Caco-2 (cell line): Measurements from ENCODE around the gene NADK. TPM values are rescaled to one million over a fixed set of nuclear protein-coding genes. Genes with fewer than 3 reads are reported as not detected.
"Not testable (repeated sequence)": the region's sequence is repeated elsewhere in the genome, so short reads cannot be mapped to it uniquely, and the experiment has no call there.

Experiments used
- BruUV-seq: library from RNA; stranded (reverse); fragments of 400-500 nt; replicated peaks from 2 replicates; lab custom pipeline; 2021; lab: Mats Ljungman, UMichigan
- CTCF ChIA-PET: fragments of 300-600 bp; sonication (Branson Sonifier 250); formaldehyde crosslinking; loops from one replicate; lab custom pipeline; 2022; ENCODE audit warnings: antibody characterized with exemption; lab: Charles Lee
- POLR2A ChIA-PET: fragments of 300-600 bp; sonication (Branson Sonifier 250); formaldehyde crosslinking; loops from one replicate; lab custom pipeline; 2022; ENCODE audit warnings: antibody characterized with exemption; lab: Charles Lee
- DNase-seq, 2 experiments: peaks; one replicate each; pipeline versions ENCODE4 v3.0.0 to v3.0.0-alpha.2; 2020 to 2022
- H3K27me3 ChIP-seq: replicated peaks from 2 replicates; pipeline ENCODE4 v1.6.0; 2011; ENCODE audit warnings: low read length; ENCODE audit not compliant: control insufficient read depth, insufficient read depth
- H3K36me3 ChIP-seq: 2 replicates; pipeline ENCODE4 v1.5.1; 2011; ENCODE audit warnings: low read length; ENCODE audit not compliant: control insufficient read depth, insufficient read depth
- H3K4me1 ChIP-seq: fragments of 250-450 bp; sonication (Bioruptor Pico); 2 replicates; pipeline ENCODE4 v1.5.1; 2020; ENCODE audit warnings: mild to moderate bottlenecking
- H3K4me3 ChIP-seq: 2 replicates; pipeline ENCODE4 v1.5.1; 2011; ENCODE audit warnings: low read depth, mild to moderate bottlenecking, control low read depth, low read length
- H3K9me3 ChIP-seq: fragments of 250-450 bp; sonication (Bioruptor Pico); 2 replicates; pipeline ENCODE4 v1.5.1; 2020; ENCODE audit warnings: mild to moderate bottlenecking, moderate library complexity
- H3K27ac Mint-ChIP-seq: one replicate; pipeline ENCODE4 v1.8.0; 2022; ENCODE audit warnings: mixed read lengths; ENCODE audit not compliant: unreplicated experiment
- H3K27me3 Mint-ChIP-seq: one replicate; pipeline ENCODE4 v1.8.0; 2022; ENCODE audit warnings: mixed read lengths; ENCODE audit not compliant: insufficient read depth, unreplicated experiment
- H3K36me3 Mint-ChIP-seq: one replicate; pipeline ENCODE4 v1.8.0; 2022; ENCODE audit warnings: mild to moderate bottlenecking, mixed read lengths; ENCODE audit not compliant: insufficient read depth, unreplicated experiment
- H3K4me1 Mint-ChIP-seq: one replicate; pipeline ENCODE4 v1.8.0; 2022; ENCODE audit warnings: low read depth, mixed read lengths; ENCODE audit not compliant: unreplicated experiment
- H3K4me3 Mint-ChIP-seq: one replicate; pipeline ENCODE4 v1.8.0; 2022; ENCODE audit warnings: mild to moderate bottlenecking, moderate library complexity, mixed read lengths; ENCODE audit not compliant: unreplicated experiment
- H3K9me3 Mint-ChIP-seq: one replicate; pipeline ENCODE4 v1.8.0; 2022; ENCODE audit warnings: mixed read lengths; ENCODE audit not compliant: unreplicated experiment
- intact Hi-C: fragments of 100-400 bp; cut with micrococcal nuclease; formaldehyde crosslinking; loops from one replicate; pipeline ENCODE4 v1.10.0; 2022; ENCODE audit not compliant: unreplicated experiment
- total RNA-seq: library from RNA; stranded (reverse); gene quantifications from 2 replicates; pipeline ENCODE4 v1.2.3, GENCODE V29; 2022
- TF ChIP-seq, protein P1 (sequence below), 2 experiments: fragments of 200-600 bp in 1 of 2; IDR thresholded peaks; 1 replicate in 1 of 2; 2 replicates in 1 of 2; pipeline versions ENCODE4 v1.5.1 to v1.8.0; 2011 to 2022; ENCODE audit warnings: antibody characterized with exemption in 1 of 2, control low read depth in 1 of 2, inconsistent platforms in 1 of 2, low read depth in 1 of 2, low read length in 1 of 2, mild to moderate bottlenecking in 1 of 2, moderate library complexity in 1 of 2; ENCODE audit not compliant: insufficient read depth in 1 of 2, severe bottlenecking in 1 of 2, unreplicated experiment in 1 of 2

Gene NADK
- total RNA-seq, 1 experiment from 2014 or later = 85.8 TPM

DNA sequence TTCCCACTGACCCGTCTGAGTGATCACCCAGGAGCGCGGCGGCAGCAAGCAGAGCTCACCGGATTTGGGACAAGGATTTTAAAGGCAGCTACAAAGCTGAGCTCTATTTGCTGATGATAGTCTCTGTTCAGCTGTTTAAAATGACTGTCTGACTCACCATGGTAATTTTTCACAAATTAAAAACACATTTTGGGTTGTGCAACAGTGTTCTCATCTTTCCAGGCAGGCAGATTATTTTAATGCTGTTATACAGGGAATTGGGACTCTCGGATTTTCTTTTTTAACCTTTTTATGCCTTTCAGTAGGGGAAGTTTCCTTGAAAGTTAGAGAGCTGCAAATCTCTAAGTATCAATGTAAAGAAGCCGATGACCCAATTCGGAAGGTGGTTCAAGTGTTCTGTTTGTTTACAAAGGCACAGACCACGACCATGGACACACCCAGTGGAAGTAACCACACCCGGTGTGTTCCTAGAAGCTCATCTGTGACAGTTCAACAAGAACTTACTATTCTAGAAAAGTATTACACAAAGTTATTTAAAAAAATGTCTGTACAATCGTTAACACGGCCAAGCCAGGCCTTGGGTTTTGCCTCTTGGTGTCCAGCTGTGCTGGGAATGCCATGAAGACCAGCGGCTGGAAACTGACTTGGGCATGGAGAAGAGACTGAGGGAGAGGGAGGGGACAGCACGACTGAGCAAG is 49.8 kb downstream of the NADK start:
- H3K27ac Mint-ChIP-seq, POLR2A ChIA-PET, CTCF ChIA-PET, H3K4me1 ChIP-seq, H3K27me3 Mint-ChIP-seq, H3K4me1 Mint-ChIP-seq, H3K9me3 Mint-ChIP-seq, H3K36me3 ChIP-seq, H3K4me3 Mint-ChIP-seq, H3K27me3 ChIP-seq, H3K4me3 ChIP-seq, DNase-seq, H3K9me3 ChIP-seq, BruUV-seq: not testable (repeated sequence)
- intact Hi-C loops = loop anchor here (5.0 kb wide), 1 partner anchor 61 kb away; no protein-coding TSS in a partner anchor
- peaks cover 29% of the 10 kb centered on the region for H3K36me3 Mint-ChIP-seq

DNA sequence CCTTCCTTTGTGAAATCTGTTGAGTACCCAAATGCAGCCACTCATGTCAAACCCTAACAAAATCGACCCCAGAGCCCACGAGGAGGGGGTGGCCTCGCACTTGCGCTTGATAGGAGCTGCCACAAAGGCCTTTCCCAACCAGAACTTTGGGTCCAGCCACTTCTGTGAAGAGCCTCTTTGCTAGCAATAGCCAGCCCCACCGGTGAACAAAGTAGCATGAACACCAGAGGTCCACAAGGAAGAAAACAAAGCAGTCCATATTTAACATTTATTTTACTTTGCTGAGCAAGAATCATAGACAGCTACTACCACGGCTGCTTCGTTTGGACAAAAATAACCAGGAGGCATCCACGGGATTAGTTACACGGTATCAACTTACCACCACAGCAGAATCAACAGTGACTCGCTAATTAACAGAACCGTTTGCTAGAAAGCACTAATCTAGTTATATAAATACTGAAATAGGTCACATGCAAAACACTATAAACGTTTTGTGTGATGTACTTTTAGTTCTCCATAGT is 51.1 kb downstream of the NADK start:
- H3K4me1 ChIP-seq, H3K9me3 ChIP-seq, BruUV-seq, H3K4me1 Mint-ChIP-seq, H3K27ac Mint-ChIP-seq, CTCF ChIA-PET, H3K27me3 ChIP-seq, H3K36me3 ChIP-seq, H3K4me3 ChIP-seq, H3K4me3 Mint-ChIP-seq, H3K9me3 Mint-ChIP-seq, POLR2A ChIA-PET, H3K27me3 Mint-ChIP-seq, DNase-seq: not testable (repeated sequence)
- intact Hi-C loops = loop anchor here (5.0 kb wide), 1 partner anchor 60 kb away; no protein-coding TSS in a partner anchor
- peaks cover 24% of the 10 kb centered on the region for H3K36me3 Mint-ChIP-seq

DNA sequence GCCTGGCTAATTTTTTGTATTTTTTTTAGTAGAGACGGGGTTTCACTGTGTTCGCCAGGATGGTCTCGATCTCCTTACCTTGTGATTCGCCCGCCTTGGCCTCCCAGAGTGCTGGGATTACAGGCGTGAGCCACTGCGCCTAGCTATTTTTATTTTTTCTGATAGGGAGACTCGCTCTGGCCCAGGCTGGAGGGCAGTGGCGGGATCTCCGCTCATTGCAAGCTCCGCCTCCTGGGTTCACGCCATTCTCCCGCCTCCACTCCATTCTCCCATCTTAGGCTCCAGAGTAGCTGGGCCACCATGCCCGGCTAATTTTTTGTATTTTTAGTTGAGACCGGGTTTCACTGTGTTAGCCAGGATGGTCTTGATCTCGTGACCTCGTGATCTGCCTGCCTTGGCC is 52.2 kb downstream of the NADK start:
- H3K4me1 ChIP-seq, H3K27me3 ChIP-seq, POLR2A ChIA-PET, H3K4me1 Mint-ChIP-seq, H3K36me3 ChIP-seq, H3K27me3 Mint-ChIP-seq, H3K9me3 ChIP-seq, H3K4me3 ChIP-seq, BruUV-seq, CTCF ChIA-PET, H3K9me3 Mint-ChIP-seq, DNase-seq: not testable (repeated sequence)
- Mint-ChIP-seq H3K36me3 (peaks cover 22% of the 10 kb centered on the region), H3K27ac (peak overlapping the region; percentile 80), H3K4me3 (peak overlapping the region; percentile 9)
- intact Hi-C loops = loop anchor here (5.0 kb wide), 1 partner anchor 59 kb away; no protein-coding TSS in a partner anchor

DNA sequence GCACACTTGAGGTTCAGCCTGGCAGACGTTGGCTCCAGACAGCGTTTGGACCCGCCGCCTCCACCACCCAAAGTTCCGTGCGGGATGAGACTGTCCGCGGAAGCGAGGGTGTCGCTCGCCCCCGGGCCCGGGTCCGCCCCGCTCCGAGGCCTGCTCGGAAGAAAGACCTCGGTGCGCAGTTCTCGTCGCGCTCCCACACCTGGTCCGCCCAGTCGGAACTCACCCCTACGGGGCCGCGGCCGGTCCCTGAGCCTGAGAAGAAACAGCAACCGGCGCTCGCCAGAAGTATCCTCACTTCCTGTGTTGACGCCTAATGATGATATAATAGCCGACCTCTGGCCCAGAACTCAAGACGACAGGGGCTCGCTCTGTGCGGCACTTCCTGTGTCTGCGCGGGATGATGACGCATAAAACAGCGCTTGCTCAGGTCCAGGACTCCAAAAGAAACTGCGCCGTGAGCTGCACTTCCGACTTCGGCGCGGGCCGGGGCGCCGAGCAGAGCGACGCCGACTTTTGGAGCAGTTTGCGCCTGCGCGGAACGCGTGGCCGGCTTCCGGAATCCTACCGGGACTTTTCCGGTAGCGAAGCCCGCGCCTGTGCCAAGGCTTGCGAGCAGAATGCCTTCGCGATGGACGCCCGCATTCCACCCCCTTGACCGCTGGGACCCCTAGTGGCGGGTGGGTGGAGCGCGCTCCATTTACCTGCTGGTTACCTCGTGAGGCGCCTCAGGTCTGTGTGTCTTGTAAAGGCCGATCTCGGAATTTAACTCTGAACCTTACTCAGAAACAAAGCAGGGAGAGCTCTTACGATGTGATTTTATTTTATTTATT is 54.0 kb downstream of the NADK start, which contains the start of gene CDK11A:
CDK11A (minus strand) TSS at position 323 of the 830 bp plus-strand sequence. CDS start 1,539 bp downstream, outside the sequence.
- H3K27ac Mint-ChIP-seq = peak within 1 kb of the TSS; percentile 93
- H3K9me3 Mint-ChIP-seq, CTCF ChIA-PET, H3K27me3 Mint-ChIP-seq, H3K36me3 ChIP-seq, BruUV-seq, H3K27me3 ChIP-seq, intact Hi-C loops, H3K4me1 Mint-ChIP-seq, H3K4me1 ChIP-seq, H3K9me3 ChIP-seq: not testable (repeated sequence)
- peaks cover 36% of the 10 kb centered on the region for H3K36me3 Mint-ChIP-seq
- TF ChIP-seq, protein P1, sequence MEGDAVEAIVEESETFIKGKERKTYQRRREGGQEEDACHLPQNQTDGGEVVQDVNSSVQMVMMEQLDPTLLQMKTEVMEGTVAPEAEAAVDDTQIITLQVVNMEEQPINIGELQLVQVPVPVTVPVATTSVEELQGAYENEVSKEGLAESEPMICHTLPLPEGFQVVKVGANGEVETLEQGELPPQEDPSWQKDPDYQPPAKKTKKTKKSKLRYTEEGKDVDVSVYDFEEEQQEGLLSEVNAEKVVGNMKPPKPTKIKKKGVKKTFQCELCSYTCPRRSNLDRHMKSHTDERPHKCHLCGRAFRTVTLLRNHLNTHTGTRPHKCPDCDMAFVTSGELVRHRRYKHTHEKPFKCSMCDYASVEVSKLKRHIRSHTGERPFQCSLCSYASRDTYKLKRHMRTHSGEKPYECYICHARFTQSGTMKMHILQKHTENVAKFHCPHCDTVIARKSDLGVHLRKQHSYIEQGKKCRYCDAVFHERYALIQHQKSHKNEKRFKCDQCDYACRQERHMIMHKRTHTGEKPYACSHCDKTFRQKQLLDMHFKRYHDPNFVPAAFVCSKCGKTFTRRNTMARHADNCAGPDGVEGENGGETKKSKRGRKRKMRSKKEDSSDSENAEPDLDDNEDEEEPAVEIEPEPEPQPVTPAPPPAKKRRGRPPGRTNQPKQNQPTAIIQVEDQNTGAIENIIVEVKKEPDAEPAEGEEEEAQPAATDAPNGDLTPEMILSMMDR (IDR thresholded peaks at IDR 0.05; ENCODE audit: insufficient read depth in 1 of 2, low read depth in 1 of 2, low read length in 1 of 2, severe bottlenecking in 1 of 2, unreplicated experiment in 1 of 2) = peak; percentile 11 to 23
- POLR2A ChIA-PET = interaction anchor here (1.0 kb wide), 2 partner anchors 53 to 349 kb away, joined by 4 to 11 read pairs; partner anchors contain the start of gene AURKAIP1
- DNase-seq = peak; percentile 96 to 99
- H3K4me3 Mint-ChIP-seq = peak within 1 kb of the TSS; percentile 84
- peak within 1 kb of the TSS; percentile 36 for H3K4me3 ChIP-seq
